Endometrial microvascular endothelial cells (primary cell): ENCODE results near the gene PNPT1. TPM values are rescaled to one million over a fixed set of nuclear protein-coding genes. Genes with fewer than 3 reads are reported as not detected.
"Not testable (repeated sequence)": the region's sequence is repeated elsewhere in the genome, so short reads cannot be mapped to it uniquely, and the experiment has no call there.

Experiments
- in situ Hi-C: cut with HindIII; loops from 2 replicates; pipeline ENCODE4 v1.10.0; 2017; ENCODE audit warnings: low sequenced_read_pairs, low pct_unique_long_range_greater_than_20kb; ENCODE audit errors: inconsistent ontology term
- total RNA-seq: library from RNA; depleted of rRNA; stranded (reverse); fragments of >200 nt; gene quantifications from one replicate; pipeline ENCODE4 v1.2.3, GENCODE V29; 2015; ENCODE audit errors: inconsistent ontology term

PNPT1 gene
- total RNA-seq, 1 donor from 2014 or later = 33.4 TPM

DNA sequence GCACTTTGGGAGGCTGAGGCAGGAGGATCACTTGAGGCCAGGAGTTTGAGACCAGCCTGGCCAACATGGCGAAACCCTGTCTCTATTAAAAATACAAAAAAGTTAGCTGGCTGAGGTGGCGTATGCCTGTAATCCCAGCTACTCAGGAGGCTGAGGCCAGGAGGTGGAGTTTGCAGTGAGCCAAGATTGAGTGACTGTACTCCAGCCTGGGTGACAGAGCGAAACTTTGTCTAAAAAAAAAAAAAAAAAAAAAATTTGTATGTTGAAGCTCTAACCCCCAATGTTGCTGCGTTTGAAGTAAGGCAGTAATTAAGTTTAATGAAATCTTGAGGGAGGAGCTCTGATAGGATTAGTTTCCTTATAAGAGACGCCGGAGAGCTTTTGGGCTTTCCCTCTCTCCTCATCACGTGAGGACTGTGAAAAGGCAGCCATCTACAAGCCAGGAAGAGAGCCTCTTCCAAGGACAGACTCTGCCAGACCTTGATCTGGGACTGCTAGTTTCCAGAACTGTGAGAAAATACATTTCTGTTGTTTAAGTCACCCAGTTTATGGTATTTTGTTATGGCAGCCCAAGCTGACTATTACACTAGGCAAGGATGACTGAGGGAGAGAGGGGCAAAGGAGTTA is 11.5 kb upstream of the PNPT1 start:
- in situ Hi-C loops = loop anchor here (25.0 kb wide), 1 partner anchor 407 kb away; no protein-coding TSS in a partner anchor

GRCh38 chr2:55703350-55703749 is 9.7 kb upstream of the PNPT1 start:
- in situ Hi-C loops = loop anchor here (25.0 kb wide), 1 partner anchor 409 kb away; no protein-coding TSS in a partner anchor

- in situ Hi-C loops = not testable (repeated sequence)
Observed at GRCh38 chr2:55692740-55693139, 904 bp downstream of the PNPT1 start.

DNA sequence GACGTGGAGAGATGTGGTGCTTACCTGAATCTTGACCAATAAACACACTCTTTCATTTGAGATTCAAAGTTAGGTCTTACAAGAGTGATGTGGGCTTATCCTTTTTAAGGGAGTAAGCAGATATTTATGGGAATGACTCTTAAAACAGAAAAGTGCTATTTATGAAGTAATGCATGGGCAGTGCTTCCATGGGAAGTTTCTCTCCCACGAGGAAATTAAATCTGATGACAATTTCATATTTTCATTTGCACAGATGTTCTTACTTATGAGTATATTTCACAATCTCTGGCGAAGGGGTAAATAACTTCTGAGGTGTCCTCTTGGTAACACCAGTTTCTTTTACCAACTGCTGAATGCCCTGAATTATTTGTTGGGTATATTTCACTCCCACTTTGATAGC is 21.0 kb downstream of the PNPT1 start:
- in situ Hi-C loops = no loop called here

DNA sequence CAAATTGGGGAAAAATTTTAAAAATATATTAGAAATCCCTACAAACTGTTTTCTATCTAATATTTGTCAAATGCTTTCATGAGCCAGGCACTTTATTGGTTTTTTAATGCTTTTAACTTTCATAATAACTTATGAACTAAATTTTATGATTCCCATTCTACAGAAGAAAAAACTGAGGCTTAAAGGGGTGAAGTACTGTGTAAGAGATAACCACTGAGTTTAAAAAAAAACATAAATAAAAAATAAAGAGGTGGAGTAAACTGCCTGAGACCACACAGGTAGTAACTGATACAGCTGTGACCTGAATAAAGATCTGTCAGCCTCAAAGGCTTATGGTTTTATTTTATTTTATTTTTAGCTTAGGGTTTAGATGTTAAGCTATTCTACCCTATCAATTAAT is 24.7 kb downstream of the PNPT1 start:
- in situ Hi-C loops = no loop called here

DNA sequence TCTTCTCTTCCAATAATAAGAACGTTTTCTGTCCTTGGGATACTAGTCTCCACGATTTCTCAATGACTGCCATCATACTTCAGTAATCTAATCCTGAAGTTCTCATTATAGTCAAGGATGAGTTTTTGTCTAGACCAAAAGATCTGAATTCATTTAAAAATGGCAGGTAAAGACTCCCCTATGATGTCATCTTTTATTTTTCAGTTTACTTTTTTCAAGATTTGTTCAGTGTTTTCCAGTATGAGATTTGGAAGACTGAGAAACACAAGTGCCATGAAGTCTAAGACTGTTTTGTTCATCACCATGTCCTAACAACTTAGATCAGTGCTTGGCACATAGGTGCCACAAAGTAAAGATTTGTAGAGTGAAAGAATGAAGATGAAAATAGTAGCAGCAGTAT is 40.4 kb downstream of the PNPT1 start:
- in situ Hi-C loops = no loop called here

DNA sequence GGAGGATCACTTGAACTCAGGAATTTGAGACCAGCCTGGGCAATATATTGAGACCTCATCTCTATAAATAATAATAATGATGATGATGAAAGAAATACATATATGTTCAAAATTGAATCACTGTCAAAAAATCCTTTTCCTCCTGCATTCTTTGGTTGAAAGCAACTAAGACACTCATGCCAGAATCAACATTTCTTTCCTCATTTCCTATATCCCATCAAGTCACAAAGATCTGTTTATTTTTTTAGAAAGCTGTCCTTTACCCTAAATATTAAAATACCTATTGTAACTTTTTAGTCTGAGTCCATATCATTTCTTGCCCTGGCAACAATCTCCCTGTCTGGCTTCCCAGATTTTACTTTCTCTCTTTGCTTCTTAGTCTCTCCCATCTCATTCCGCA is 44.4 kb downstream of the PNPT1 start:
- in situ Hi-C loops = no loop called here

- in situ Hi-C loops = no loop called here
Observed at GRCh38 chr2:55636831-55637230, 56.8 kb downstream of the PNPT1 start.

DNA sequence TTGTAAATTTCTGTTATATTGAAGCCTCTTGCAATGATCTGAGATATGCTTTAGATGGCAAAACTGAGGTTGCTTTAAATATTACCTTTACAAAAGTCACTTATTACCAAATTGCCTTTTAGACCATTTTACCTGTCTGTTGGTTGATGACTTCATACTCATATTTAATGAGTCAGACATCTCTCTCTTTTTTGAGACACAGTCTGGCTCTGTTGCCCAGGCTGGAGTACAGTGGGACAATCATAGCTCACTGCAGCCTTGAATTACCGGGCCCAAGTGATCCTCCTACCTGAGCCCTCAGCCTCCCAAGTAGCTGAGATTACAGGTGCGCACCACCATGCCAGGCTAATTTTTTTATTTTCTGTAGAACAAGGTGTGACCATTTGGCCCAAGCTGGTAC is 64.7 kb downstream of the PNPT1 start:
- in situ Hi-C loops = no loop called here

DNA sequence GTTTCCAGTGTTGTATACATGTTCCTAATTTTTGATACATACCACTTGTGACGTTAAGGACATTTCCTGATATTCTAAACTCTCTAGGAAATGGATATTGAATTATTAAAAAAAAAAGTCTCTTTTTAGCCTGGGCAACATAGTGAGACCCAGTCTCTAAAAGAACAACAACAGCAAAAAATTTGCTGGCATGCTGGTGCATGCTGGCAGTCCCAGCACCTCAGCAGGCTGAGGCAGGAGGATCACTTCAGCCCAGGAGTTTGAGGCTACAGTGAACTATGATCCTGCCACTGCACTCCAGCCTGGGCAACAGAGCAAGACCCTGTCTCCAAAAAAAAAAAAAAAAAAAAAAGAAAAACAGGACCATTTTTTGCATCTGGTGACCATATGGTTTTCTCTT is 65.7 kb downstream of the PNPT1 start:
- in situ Hi-C loops = no loop called here

GRCh38 chr2:55621802-55622201 is 71.8 kb downstream of the PNPT1 start:
- in situ Hi-C loops = no loop called here

- in situ Hi-C loops = no loop called here
Observed at GRCh38 chr2:55620123-55620779, 73.4 kb downstream of the PNPT1 start.

DNA sequence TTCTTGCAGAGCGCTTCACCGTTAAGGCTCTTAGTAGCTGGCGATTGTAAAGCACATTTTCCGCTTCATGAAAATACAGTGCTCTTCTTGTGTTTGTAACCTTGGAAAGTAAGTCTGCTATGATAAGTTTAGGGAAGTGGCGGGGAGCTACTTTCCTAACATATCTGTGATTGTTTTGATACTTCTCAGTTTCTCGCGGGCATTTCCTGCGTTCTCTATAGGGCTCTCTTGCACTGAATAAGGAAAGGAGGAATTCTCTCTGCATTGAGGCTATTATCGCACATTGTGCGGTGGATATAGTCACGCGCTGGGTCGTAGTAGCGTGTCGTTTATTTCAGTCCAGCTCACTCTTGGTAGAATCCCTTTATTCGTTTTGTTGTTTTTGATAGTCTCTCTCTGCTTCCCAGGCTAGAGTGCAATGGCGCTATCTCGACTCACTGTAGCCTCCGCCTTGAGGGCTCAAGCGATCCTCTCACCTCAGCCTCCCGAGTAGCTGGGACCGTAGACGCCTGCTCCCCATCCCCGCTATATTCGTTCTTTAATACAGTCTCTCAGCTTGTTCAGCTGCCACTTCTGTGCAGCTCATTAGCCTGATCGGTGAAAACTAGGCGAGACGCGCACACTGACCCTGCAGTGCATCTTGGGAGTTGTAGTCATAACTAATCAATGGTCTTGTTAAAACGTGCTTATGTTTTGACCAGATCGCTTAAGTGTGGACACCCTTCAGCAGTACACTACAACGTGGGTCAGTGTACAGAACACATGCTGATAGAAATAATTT is 75.2 kb downstream of the PNPT1 start:
- in situ Hi-C loops = no loop called here

GRCh38 chr2:55618025-55618274 is 75.7 kb downstream of the PNPT1 start:
- in situ Hi-C loops = no loop called here

GRCh38 chr2:55617175-55618024 is 76.2 kb downstream of the PNPT1 start, which contains the start of gene PPP4R3B:
Gene PPP4R3B (minus strand): TSS chr2:55617622. CDS start chr2:55617285, 337 bp downstream.
- in situ Hi-C loops = no loop called here

DNA sequence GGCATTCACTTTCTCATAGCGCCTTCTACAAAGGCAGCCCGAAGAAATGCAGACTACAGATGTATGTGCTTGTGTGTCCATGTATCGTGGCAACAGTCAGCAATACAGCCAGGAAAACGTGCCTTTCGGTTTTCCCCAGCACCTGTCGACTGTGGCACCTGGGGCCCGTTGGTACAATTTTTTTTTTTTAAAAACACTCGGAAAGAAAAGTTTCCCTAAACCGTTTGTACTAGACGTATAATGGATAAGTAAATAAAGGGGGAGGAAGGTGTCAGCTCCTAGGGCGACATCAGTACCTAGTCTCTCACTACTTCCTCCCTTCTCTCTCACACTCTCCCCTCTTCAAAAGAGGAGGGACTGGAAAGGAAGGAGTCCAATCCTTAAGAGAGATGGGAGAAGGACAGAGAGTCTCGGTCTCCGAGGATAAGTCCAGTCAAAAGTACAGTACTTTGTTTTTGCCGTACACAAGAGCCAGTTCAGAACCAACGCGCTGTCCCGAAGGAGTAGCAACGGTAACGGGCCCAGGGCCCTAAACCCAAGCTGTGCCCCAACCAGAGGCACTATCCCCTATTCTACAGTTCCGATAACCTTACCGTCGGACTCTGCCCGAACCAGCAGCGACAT is 77.0 kb downstream of the PNPT1 start:
- in situ Hi-C loops = no loop called here

DNA sequence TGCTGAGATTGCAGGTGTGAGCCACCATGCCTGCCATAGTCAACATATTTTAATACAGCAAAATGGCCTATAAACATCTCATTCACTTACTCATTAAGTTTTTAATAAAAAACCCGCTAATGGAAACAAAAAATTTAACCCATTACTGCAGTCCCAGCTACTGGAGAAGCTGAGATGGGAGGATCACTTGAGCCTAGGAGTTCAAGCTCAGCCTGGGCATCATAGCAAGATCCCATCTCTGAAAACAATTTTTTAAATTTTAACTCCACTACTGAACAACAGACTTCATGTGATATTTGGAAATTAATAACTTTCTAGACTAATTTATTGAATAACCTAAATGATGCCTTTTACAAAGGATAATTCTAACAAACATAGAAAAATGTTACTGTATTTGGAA is 81.6 kb downstream of the PNPT1 start:
- in situ Hi-C loops = no loop called here

GRCh38 chr2:55610954-55611743 is 82.5 kb downstream of the PNPT1 start:
- in situ Hi-C loops = no loop called here
